ENCODE measurements around the gene TECTB. TPM values are rescaled to one million over a fixed set of nuclear protein-coding genes. Genes with fewer than 3 reads are reported as not detected.

The TECTB gene
- not detected for total RNA-seq

DNA sequence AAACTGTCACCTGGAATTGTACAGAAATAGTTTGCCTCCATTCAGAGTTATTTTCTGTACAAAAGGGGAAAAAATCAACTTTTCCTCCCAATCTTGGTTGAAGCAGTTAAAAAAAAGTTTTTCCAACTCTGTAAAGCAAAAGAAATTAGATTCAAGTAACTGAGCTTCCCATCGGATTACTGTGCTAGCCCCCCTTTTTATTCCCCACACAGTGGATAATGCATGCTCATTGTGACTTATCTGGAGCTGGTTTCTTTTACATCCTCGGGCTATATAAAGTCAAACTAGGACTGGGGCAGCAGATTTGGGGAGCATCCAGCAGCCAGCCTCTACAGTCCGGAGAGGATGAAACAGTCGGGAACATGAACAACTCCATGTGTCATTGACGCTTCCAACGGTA, at the start of gene TECTB:
TECTB (plus strand) TSS at position 301 of the 400 bp plus-strand sequence. CDS start 335 bp downstream, outside the sequence.

Small RNA genes within 50 kb of the gene (small RNA-seq; reads per million reads assigned to genes)
- gene MIR6715A (ENCODE audit: low replicate concordance), result not detected

Other genes starting within 250 kb of the TECTB start
- 14.9 TPM for gene GPAM, start 99.6 kb upstream of the TECTB start, total RNA-seq
- gene ACSL5, start 90.7 kb downstream of the TECTB start, total RNA-seq, result 7.0 TPM
- 28.1 TPM for gene ZDHHC6, start 163.5 kb downstream of the TECTB start, total RNA-seq
- gene VTI1A, start 163.8 kb downstream of the TECTB start, total RNA-seq, result 36.8 TPM